Measurements from ENCODE around the gene FAM120B.
"Not testable (repeated sequence)": the region's sequence is repeated elsewhere in the genome, so short reads cannot be mapped to it uniquely, and the experiment has no call there.

The FAM120B gene

DNA sequence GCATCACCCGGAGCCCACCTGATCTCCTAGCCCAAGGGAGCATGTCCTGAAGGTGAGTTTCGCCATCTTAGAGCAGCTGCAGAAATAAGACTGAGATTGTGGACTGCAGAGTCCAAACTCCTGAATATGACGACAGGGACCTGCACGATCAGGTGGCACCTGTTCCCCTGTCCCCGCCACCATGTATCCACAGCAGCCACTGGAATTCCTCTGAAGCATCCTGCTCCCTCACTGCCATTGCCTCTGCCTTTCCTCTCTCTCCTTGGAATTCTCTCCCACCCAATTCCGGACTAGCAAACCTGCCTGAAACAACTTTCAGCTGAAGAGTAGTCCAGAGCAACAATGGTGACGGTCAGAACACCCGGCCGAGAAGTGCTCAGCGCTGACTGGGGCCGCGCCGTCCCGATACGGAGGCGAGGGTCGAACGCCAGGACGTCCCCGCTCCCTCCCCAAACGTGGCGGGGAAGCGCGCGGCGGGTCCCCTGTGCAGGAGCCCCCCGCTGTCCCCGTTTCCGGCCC lies 694 bp upstream of the FAM120B start:
- DNase-seq = no peak

DNA sequence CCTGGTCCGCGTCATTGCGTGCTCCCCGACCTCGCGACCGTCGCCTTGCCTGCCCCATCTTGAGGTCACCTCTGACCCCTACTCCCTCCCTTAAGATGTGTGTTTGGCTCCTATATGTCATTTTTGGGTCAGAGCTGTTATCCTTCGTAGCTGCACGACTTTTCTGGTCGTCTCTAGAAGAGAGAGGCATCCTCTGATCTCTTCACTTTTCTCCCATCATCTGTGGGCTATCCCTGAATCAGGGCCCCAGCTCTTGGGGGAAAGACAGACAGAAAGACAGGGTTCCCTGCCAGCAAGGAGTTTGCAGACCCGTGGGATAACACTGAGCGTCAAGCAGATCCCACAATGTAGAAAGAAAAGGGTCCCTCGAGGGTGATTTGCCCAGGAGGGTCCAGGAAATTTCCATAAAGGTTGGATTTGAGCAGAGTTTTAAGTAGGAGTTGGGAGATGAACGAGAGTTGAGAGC lies 555 bp downstream of the FAM120B start:
- no peak for DNase-seq

DNA sequence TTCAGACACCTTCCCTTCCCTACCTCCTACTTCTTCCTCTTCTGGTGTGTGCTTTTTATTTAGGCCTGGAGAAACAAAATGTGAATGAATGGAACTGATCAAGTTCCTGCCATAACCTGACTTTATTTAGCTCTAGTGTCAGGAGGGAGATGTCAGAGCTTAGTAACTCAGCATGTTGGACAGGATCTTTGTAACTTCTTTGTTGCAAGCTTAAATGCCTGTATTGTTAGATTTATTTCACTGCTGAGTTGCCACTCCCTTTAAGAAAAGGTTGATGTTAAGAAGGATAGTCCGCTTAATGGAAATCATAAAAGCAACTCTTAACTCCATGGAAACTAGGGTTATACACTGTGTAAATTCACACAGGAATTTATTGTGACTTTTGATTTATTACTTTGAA lies 2.2 kb downstream of the FAM120B start:
- no peak for DNase-seq

DNA sequence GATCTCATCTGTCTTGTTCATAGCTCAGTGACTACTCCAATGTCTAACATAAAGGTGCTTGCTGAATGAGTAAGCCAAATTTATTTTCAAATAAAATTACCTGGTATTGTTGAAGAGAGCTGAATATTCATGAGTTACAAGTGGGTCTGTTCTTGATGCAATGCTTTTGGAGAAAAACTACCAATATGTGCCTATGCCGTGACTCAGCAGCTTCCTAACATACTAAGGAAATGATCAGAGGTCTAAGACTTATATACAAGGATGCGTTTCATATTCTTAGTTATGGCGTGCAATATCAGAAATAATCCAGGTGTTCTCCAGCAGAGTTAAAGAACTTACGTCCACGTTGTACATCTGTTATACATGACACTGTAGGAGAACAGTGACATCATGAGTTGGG lies 5.1 kb downstream of the FAM120B start:
- DNase-seq = no peak

DNA sequence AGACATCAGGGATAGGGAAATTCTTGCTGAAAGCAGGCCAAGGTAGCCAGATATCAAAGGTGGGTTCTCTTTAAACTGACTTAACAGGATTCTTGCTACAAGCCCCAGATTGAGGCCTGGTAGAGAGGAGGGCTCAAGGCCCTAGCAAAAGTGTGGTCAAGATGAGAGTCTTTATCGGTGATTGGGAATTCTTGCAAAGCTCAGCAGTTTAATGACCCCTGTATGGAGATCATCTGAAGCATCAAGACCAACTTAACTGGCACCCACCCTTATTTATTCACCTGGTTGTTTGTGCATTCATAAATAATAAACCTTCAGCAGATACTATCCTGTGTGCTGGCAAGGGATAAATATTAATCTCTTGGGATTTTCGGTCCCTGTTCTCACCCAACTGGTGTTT lies 6.3 kb downstream of the FAM120B start:
- DNase-seq = no peak

DNA sequence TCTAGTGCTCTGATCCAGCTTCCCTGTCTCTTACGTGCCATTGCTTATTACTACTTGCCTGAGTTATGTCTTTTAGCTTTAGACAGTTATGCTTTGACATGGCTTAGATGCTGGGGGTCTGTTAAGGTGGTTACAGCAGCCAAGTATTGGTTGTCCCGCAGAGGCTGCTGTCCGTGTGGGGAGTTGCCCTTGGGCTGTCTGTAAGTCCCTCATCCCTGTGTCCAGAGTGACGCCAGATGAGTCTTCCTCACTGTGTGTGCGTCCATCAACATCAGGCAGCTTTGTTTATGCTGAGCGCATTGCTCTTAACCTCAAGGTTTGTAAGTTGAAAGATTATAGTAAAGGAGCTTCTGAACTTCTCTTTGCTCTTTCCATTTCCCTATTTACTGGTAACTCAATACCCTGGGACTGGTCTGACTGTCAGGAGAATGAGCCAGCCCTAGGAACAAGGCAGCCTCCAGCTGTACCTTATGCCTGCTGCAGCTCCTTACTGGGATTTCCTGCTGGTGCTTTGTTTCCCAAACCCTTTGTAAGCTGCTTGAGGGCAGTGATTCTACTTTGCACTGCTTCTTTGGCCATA lies 7.2 kb downstream of the FAM120B start:
- no peak for DNase-seq

DNA sequence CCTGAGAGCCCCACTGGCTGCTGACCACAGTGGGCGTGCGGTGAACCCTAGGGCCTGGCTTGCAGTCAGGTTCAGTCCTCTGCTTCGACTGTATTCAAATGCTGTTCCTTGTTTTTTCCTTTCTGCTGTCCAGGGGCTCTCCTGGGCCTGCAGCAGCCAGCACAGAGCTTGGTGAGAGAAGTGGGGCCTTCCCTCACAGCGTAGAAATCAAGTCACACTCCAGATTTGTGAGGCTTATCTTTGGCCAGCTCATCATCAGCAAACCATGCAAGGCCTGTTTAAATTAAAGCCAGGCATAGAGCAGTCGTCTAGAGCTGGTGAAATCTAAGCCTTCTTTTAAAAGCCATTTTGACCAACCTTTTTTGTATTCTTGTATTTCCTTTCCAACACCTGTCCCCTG lies 8.4 kb downstream of the FAM120B start:
- no peak for DNase-seq

DNA sequence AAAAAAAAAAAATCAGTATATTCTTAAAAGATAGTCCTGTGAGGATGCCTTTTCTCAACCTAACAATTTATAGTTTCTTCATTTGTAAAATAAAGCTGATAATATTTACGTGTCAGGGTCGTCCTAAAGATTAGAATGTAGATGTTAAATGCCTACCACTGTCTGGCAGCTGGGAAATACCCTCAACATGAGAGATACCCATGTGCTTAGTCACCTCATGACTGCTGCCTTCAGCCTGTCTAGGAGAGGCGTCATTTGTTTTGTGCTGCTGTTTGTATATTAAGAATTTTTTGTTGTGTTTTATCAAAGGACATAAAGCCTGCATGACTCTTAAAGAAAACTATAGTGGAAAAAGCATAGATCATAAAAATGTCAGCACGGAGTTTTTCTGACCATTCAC lies 9.5 kb downstream of the FAM120B start:
- DNase-seq = no peak

DNA sequence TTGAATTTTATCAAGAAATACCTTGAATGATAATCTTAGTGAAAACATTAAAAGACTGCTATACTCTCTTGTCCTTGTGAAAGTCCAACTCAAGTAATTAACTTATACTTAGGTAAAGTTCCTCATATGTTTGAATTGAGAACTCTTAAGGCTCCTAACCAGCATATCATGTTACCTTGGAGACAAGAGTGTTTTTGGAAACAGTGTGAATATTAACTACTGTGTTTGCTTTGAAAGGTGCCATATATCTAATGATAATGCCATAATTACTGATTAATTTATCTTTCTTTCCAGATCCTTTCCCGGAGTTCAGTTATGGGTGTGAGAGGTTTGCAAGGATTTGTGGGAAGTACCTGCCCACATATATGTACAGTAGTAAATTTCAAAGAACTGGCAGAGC lies 10.5 kb downstream of the FAM120B start:
- no peak for DNase-seq

DNA sequence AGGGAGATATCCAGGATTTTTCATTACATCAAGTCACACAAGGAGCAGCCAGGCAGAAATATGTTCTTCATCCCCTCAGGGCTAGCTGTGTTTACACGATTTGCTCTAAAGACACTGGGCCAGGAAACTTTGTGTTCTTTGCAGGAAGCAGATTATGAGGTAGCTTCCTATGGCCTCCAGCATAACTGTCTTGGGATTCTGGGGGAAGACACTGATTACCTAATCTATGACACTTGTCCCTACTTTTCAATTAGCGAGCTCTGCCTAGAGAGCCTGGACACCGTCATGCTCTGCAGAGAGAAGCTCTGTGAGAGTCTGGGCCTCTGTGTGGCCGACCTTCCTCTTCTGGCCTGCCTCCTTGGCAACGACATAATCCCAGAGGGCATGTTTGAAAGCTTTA lies 11.2 kb downstream of the FAM120B start:
- DNase-seq = no peak

DNA sequence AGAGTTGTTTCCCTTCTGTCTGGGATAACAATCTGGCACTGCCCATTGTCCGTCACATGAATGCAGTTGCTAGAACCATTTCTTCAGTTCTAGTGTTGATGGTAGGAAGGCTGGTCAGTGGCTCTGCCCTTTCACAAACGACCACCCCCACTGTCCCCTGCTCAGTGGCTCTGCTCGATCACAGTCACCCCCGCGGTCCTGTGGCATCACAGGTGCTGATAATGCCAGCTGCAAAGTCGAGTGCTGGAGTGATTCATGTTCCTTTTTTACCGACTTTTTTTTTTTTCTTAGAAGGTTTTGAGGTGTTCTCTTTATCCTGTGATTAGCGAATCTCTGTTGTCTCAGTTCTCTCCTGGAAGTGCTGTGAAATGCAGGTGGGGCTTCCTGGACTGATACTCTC lies 22.8 kb downstream of the FAM120B start:
- DNase-seq = no peak

DNA sequence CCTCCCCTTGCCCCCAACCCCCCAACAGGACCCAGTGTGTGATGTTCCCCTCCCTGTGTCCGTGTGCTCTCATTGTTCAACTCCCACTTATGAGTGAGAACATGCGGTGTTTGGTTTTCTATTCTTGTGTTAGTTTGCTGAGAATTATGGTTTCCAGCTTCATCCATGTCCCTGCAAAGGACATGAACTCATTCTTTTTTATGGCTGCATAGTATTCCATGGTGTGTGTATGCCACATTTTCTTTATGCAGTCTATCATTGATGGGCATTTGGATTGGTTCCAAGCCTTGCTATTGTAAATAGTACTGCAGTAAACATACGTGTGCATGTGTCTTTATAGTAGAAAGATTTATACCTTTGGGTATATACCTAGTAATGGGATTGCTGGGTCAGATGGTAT lies 28.6 kb downstream of the FAM120B start:
- not testable (repeated sequence) for DNase-seq

DNA sequence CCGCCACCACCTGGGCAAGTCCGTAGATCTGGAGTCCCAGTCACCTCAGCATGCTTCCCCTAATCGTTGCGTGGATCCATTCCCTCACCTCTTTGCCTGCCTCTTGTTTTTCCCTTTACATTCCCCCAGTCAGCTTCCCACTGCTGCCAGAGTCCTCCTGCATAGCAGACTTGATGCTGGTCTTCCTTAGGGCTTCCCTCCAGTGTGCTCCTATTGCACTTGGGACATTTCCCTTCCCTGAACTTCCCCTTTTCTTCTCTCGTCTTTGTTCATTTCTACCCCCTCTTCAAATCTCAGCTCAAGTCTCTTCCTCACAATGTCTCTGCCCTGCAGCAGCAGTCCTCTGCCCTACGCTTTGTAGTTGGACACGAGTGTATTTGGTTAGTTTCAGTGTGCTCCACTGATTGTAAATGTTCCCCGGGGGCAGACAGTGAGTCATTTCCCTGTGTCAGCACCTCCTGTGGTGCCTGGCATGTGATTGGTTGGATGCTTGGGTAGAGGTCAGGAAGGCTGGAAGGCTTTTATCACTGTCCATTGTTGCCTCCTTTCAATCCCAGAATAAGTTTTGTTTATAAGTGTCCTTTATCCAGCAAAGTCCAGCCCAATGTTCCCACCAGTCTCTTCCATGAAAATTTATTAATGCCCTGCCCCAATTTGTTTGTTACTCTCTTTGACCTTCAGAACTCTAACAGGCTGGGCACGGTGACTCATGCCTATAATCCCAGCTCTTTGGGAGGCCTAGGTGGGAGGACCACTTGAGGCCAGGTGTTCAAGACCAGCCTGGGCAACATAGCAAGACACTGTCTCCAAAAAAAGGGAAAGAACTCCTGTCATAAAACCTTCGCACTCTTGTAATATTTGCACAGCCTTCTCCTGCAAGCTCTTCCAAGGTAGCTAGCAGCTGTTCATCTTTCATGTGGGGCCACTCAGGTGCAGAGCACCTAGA lies 38.3 kb downstream of the FAM120B start:
- DNase-seq = no peak

DNA sequence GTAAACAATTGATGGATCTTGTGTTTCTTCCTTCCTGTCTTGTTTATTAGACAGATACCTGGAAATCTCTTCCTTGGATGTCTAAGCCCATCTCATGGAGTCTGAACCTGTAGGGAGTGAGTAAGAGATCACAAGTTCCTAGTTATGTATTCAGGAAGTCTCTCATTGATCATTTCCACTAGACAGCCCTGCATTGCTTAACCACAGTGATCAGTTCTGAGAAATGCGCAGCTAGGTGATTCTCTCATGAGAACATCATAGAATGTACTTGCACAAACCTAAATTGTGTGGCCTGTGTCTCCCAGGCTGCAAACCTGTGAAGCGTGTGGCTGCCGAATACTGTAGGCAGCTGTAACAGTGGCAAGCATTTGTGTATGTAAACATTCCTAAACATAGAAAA lies 39.1 kb downstream of the FAM120B start:
- DNase-seq = no peak

DNA sequence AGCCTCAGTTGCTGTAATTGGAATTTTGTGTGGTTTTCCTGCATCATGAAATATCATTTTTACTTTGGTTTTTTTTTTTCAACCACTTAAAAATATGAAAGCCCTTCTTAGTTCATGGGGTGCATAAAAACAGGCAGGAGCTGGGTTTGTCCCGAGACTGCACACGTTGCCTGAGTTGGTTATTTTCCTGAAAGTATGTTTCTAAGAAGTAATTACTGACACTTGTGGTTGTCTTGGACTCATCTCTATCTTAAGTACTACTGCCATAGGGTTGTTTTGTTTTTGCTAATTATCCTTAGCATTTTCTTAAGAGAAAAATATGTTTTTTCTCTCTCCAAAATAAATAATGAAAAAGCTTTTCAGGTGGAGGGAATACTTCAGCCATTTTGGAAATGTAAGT lies 40.1 kb downstream of the FAM120B start:
- DNase-seq = no peak

DNA sequence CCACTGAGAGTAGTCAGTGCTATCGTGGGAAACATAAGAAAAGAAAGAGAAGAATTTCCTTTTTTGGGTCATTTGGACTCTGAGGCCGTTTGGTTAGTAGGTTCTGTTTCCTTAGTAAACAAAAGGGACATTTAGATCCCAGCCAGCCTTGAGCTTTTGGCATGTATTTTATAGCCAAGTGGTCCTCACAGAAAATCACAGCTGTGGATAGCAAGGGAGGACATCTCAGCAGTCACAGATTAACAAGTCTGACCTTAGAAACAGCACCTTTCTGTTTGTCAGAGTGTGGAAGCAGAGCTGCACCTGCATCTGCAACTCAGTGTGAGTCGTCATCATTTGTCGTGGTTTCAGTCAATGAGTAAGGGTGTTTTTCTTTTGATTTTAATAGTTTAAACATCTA lies 40.5 kb downstream of the FAM120B start:
- no peak for DNase-seq

DNA sequence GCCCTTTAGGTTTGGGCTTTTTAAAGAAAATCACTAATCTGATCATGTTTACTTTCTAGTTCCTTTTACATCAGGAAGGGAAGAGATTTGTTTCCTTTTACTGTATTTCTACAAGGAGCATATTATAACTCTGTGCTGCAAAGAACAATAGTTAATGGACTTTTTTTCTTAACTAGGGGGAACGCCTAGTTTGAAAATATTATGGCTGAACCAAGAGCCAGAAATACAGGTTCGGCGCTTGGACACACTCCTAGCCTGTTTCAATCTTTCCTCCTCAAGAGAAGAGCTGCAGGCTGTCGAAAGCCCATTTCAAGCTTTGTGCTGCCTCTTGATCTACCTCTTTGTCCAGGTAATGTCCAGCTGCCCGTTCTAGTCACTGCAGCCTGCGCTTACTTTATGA lies 41.4 kb downstream of the FAM120B start:
- DNase-seq = no peak

DNA sequence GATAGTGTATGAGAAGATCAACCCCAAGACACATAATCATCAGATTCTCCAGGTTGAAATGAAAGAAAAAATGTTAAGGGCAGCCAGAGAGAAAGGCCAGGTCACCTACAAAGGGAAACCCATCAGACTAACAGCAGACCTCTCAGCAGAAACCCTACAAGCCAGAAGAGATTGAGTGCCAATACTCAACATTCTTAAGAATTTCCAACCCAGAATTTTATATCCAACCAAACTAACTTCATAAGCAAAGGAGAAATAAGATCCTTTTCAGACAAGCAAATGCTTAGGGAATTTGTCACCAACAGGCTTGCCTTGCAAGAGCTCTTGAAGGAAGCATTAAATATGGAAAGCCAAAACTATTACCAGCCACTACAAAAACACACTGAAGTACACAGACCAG lies 44.9 kb downstream of the FAM120B start:
- not testable (repeated sequence) for DNase-seq

DNA sequence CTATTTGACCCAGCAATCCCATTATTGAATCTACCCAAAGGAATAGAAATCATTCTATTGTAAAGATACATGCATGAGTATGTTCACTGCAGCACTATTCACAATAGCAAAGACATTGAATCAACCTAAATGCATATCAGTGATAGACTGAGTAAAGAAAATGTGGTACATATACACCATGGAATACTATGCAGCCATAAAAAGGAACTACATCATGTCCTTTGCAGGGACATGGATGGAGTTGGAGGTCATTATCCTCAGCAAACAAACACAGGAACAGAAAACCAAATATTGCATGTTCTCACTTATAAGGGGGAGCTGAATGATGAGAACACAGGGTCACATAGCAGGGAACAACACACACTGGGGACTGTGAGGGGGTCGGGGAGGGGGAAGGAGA lies 48.6 kb downstream of the FAM120B start:
- not testable (repeated sequence) for DNase-seq

DNA sequence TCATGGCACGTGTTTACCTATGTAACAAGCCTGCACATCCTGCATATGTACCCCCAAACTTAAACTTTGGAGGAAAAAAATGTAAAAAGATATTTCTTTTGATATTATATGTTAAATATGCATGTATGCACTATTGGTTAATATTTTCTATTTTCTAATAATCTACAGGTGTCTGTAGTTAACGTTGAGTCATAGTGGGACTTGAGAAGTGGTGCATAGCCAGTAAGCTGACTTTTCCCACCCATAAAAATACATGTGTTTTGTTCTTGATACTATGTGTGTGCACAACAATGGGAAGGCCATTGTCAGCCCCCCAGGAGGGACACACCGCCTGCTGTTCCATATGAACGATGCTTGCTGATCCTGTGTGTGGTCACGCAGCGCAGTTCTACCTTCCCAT lies 49.1 kb downstream of the FAM120B start:
- no peak for DNase-seq

DNA sequence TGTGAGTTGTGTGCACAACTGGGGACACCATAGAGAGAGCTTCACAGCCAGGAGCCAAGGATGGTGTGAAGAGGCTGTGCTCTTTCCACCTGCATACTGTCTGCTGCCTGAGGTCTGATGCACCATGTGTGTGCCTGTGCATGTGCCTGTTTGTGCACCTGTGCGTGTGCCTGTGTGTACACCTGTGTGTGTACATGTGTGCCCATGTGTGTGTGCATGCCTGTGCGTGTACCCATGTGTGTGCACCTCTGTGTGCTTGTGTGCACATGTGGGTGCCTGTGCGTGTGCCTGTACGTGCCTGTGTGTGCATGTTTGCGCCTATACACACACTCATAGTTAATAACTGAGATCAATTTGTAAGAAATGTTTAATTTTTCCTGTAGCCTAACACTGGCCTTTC lies 51.3 kb downstream of the FAM120B start:
- no peak for DNase-seq

DNA sequence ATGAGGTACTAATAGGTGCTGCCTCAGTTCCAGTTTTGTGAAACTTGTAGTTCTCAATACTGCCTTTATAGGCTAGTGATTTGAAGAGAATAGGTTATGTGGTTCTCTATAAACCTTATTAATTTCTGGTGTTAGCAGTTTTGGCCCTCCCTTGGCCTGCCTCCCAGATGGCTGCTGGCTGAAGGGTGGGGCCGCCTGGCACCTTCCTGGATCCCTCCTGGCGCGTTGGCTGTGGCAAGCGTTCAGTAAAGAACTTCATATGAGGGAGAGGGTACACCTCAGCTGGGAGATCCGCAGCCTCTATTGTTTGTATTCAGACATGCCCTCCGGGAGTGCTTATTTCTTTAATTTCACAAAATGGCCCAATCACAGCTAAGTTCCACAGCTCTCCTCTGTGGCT lies 51.9 kb downstream of the FAM120B start:
- no peak for DNase-seq

DNA sequence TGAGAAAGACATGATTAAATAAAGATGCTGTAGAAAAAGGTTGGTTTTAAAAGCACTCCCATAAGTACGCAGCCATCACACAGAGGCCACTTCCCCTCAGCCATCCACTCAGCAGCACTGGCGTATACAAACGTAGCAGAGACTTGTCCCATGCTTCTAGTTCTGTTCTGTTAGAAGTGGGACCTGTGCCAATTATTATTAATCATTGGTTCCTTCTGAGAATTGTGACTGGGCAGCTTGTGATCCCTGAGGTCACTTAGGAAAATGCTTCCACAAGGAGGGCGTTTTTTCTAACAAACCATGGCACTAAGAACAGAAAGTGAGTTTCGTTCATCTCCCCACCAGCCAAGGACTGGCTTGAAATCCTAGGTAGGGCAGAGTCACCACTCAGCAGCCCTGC lies 53.9 kb downstream of the FAM120B start:
- DNase-seq = no peak

DNA sequence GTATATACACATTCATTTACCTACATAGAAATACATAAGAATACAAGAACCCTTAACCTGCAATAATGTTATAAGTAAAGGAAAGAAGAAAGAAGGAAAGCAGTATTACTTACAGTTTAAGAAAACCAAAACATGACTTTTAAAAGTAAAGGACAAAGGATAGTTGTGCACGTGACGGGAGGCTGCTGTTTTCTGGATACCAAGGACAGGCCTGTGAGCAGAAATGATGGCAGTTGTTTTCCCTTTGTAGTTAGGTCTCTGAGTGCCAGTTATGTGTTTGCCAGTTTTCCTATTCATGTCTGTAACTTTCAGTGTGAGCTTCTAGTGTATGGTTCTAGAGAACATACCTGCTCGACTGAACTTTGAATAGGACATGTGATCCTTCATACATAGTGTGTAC lies 54.8 kb downstream of the FAM120B start:
- no peak for DNase-seq

Data from activated gamma-delta T cell (primary cell).